Brain microvascular endothelial cell (primary cell): ENCODE measurements around the gene NOL9.
"Not testable (repeated sequence)": the region's sequence is repeated elsewhere in the genome, so short reads cannot be mapped to it uniquely, and the experiment has no call there.

ENCODE experiments used
- DNase-seq: peaks from one replicate; pipeline ENCODE4 v3.0.0-alpha.2; 2020
- H3K27ac ChIP-seq: fragments of 250-450 bp; sonication (Bioruptor Pico); 2 replicates; pipeline ENCODE4 v1.5.1; 2020; ENCODE audit warnings: mild to moderate bottlenecking, moderate library complexity
- H3K27me3 ChIP-seq: fragments of 250-450 bp; sonication (Bioruptor Pico); replicated peaks from 2 replicates; pipeline ENCODE4 v1.5.1; 2020; ENCODE audit warnings: mild to moderate bottlenecking
- H3K36me3 ChIP-seq: fragments of 250-450 bp; sonication (Bioruptor Pico); replicated peaks from 2 replicates; pipeline ENCODE4 v1.5.1; 2020; ENCODE audit warnings: mild to moderate bottlenecking
- H3K4me3 ChIP-seq: 2 replicates; pipeline ENCODE4 v1.5.1; 2011; ENCODE audit warnings: low read depth, mild to moderate bottlenecking, control low read depth, low read length, moderate library complexity
- in situ Hi-C: cut with HindIII; loops from 2 replicates; pipeline ENCODE4 v1.10.0; 2017; ENCODE audit warnings: low sequenced_read_pairs, low pct_ligation_motif_present
- TF ChIP-seq, protein P1 (sequence below): IDR thresholded peaks from 2 replicates; pipeline ENCODE4 v1.5.1; 2011; ENCODE audit warnings: low read depth, mild to moderate bottlenecking, moderate library complexity, low read length, control low read depth, inconsistent platforms; ENCODE audit errors: missing control alignments

The NOL9 gene

DNA sequence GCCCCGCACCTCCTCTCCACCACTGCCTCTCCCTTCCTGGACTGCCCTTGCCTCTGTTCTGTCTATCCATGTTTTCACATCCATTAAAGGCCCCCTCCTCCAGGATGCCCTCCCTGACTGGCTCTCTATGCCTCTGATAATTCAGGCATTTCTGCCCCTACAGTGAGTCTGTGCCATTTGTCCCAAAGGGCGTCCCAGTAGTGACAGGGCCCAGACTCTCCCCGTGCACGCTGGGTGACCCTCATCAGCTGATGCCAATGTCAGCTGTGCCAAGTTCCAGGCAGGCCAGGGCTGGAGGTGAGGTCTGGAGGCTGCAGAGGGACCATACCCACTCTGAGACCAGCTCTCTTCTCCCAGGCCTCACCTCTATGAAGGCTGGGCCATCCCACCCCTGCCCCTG is 59.7 kb downstream of the NOL9 start:
- H3K27me3 ChIP-seq, result no peaks in the 10 kb centered on the region
- in situ Hi-C loops, result no loop called here
- no peak overlapping the region for H3K4me3 ChIP-seq
- DNase-seq, result no peak
- no peak overlapping the region for H3K27ac ChIP-seq
- no peaks in the 10 kb centered on the region for H3K36me3 ChIP-seq
- TF ChIP-seq, protein P1, sequence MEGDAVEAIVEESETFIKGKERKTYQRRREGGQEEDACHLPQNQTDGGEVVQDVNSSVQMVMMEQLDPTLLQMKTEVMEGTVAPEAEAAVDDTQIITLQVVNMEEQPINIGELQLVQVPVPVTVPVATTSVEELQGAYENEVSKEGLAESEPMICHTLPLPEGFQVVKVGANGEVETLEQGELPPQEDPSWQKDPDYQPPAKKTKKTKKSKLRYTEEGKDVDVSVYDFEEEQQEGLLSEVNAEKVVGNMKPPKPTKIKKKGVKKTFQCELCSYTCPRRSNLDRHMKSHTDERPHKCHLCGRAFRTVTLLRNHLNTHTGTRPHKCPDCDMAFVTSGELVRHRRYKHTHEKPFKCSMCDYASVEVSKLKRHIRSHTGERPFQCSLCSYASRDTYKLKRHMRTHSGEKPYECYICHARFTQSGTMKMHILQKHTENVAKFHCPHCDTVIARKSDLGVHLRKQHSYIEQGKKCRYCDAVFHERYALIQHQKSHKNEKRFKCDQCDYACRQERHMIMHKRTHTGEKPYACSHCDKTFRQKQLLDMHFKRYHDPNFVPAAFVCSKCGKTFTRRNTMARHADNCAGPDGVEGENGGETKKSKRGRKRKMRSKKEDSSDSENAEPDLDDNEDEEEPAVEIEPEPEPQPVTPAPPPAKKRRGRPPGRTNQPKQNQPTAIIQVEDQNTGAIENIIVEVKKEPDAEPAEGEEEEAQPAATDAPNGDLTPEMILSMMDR, result no peak

DNA sequence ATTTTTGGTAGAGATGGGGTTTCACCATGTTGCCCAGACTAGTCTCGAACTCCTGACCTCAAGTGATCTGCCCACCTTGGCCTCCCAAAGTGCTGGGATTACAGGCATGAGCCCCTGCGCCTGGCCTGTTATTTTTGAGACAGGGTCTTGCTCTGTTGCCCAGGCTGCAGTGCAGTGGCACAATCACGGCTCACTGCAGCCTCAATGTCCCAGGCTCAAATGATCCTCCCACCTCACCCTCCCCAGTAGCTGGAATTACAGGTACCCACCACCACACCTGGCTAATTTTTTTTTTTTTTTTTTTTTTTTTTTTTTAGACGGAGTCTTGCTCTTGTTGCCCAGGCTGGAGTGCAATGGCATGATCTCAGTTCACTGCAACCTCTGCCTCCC is 60.5 kb downstream of the NOL9 start:
- DNase-seq, in situ Hi-C loops, H3K36me3 ChIP-seq, H3K27ac ChIP-seq, H3K4me3 ChIP-seq, H3K27me3 ChIP-seq: not testable (repeated sequence)

DNA sequence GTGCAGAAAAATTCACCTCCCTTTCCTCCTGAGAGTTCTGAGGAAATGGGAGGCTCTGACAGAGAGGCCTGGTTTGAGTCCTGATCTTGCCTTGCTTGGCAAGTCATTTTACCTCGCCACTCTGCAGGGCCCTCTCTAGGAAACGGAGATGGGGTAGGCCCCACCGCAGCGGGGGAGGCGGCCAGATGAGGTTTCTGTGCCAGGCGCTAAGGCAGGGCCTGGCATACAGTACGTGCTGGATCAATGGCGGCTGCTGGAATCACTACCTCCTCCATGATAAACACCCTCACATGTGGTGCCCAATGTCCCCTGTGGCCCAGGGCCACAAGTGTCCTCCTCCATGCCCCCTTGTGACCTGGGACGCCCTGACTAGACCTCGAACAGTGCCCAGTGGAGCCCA is 62.3 kb downstream of the NOL9 start:
- no peaks in the 10 kb centered on the region for H3K27me3 ChIP-seq
- H3K27ac ChIP-seq, result peak overlapping the region; percentile 14
- H3K4me3 ChIP-seq, result no peak overlapping the region
- DNase-seq, result no peak
- in situ Hi-C loops, result no loop called here
- TF ChIP-seq, protein P1, result no peak
- no peaks in the 10 kb centered on the region for H3K36me3 ChIP-seq

DNA sequence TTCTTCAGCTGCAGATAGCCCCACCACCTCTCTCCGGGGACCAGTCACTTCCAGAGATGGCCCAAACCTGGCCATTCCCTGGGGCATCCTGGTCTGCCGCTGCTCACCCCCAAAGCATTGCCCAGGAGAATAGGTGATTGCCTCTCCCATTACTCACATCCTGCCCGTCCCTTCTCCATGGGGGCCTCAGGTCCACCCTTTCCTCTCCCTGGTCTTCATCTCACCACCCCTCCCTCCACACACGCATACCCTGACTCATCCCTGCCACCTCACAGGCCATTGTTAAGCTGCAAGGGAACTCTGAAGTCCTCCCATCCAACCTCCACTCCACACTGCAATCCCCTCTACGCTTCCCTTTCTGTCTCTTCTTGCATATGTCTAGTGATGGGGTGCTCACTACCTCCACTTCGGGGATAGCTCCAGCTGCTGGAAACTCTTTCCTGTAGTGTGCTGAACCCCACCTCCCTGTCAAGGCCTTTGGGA is 62.8 kb downstream of the NOL9 start, which contains the start of gene PLEKHG5:
PLEKHG5 (minus strand) TSS at position 188 of the 483 bp plus-strand sequence. CDS start 14,096 bp downstream, outside the sequence.
- TF ChIP-seq, protein P1, result no peak
- in situ Hi-C loops, result no loop called here
- H3K27me3 ChIP-seq, result no peaks in the 10 kb centered on the region
- H3K4me3 ChIP-seq, result peak within 1 kb of the TSS; percentile 85
- H3K36me3 ChIP-seq, result no peaks in the 10 kb centered on the region
- H3K27ac ChIP-seq, result peak within 1 kb of the TSS; percentile 46
- peak; percentile 68 for DNase-seq

DNA sequence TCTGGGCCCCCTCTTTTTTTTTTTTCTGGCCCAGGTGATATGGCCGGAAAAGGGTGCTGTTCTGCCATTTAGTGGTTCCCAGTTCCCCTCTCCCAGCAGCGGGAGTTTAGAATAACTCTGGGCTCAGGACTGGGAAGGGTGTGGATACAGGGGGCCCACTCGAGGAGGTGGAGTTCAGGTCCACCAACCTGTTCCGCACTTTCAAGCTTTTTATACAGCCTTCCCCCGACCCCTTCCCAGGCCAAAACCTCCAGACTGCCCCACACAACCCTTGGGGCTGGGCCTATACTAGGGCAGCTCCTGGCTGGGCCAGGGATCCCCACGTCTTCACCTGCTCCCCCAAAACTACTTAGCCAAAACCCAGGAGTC is 63.2 kb downstream of the NOL9 start:
- no peak for DNase-seq
- H3K4me3 ChIP-seq, result peak overlapping the region; percentile 85
- H3K27ac ChIP-seq, result peak overlapping the region; percentile 46
- in situ Hi-C loops, result no loop called here
- TF ChIP-seq, protein P1, result no peak
- no peaks in the 10 kb centered on the region for H3K36me3 ChIP-seq
- H3K27me3 ChIP-seq, result no peaks in the 10 kb centered on the region

DNA sequence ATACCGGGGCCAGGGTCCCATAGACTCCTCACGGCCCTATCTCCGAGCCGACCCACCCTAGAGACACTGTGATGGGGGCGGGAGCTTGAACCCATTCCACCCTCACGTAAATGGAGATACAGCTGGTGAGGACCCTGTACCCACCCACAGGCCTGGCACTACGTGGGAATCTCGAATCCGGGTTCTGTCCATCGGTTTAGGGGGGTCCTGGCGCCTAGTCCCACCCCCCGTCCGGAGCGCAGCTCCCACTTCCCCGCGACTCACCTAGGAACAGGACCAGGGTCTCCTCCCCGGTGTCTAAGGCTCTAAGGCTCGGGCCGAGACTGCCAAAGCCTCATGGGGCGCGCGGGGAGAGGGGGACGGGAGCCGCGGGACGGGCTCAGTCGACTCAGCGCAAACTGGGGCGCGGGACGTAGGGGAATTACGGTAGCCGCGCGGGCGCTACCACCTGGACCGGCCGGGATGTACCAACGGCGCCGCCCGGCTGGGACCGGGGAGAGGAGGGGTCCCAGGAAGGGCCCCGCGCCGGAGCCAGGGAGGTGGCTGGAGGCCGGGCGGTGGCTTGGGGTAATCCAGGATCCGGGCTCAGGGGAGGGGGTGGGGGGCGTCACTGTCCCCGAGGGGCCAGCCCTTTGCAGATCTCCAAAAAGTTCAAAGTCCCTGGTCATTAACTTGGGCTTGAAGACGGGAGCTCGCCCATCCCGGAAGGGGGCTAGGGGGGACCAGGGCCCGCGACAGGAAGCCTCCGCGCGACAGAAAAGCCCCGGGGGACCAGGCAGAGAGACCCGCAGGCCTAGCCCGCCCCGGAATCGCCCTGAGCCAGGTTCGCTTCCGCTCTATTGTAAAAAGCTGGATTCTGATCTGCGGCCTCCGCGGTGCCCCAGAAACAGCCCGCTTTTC is 63.9 kb downstream of the NOL9 start:
- peak; percentile 62 for DNase-seq
- Histone ChIP-seq H3K27ac (peak overlapping the region; percentile 46), H3K4me3 (peak overlapping the region; percentile 85), H3K36me3 (no peaks in the 10 kb centered on the region), H3K27me3 (no peaks in the 10 kb centered on the region)
- TF ChIP-seq, protein P1, result no peak
- in situ Hi-C loops, result no loop called here
